OCI-M2 (cell line): Measurements from ENCODE around the gene LARP4.
"Not testable (repeated sequence)": the region's sequence is repeated elsewhere in the genome, so short reads cannot be mapped to it uniquely, and the experiment has no call there.

ENCODE experiments used
- DNase-seq: peaks from one replicate; lab custom pipeline; 2025; ENCODE audit not compliant: unreplicated experiment; lab: John Stamatoyannopoulos, UW

Gene LARP4

DNA sequence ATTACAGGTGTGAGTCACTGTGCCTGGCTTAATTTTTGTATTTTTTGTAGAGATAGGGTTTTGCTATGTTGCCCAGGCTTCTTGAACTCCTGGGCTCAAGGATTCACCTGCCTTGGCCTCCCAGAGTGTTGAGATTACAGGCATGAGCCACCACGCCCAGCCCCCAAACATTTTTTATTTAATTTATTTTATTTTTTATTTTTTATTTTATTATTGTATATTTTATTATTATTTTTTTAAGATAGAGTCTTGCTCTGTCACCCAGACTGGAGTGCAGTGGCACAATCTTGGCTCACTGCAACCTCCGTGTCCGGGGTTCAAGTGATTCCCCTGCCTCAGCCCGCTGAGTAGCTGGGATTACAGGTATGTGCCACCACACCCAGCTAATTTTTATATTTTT lies 121.1 kb downstream of the LARP4 start:
- DNase-seq = not testable (repeated sequence)

DNA sequence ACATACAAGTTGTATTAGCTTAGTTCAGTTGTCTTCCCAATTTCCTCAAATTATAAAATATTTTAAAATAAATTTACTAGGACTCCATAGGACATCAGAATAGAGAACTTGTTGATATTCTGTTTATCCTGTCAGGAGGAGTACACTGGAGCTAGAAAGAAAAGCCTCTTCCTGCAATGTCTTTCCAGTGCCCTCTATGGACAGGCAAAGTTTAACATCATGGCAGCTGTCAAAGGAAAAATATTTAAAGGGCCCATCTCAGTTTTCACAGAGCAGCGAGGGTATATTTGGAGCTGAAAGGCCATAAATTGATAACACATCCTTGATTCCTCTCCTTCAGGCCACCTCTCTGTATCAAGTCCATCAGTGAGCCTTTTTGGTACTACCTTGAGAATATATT lies 123.1 kb downstream of the LARP4 start:
- no peak for DNase-seq

GRCh38 chr12:50524621-50525020 lies 123.9 kb downstream of the LARP4 start:
- DNase-seq = no peak

DNA sequence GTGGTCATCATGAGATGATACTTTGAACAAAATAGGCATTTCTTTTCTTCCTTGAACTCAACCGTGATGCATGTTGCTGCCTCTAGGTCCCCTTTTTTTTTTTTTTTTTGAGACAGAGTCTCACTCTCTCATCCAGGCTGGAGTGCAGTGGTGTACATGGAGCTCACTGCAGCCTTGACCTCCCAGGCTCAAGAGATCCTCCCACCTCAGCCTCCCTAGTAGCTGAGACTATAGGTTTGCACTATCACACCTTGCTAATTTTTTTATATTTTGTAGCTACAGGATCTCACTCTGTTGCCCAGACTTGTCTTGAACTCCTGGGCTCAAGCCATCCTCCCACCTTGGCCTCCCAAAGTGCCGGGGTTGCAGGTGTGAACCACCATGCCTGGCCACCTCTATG lies 124.7 kb downstream of the LARP4 start:
- DNase-seq = no peak

DNA sequence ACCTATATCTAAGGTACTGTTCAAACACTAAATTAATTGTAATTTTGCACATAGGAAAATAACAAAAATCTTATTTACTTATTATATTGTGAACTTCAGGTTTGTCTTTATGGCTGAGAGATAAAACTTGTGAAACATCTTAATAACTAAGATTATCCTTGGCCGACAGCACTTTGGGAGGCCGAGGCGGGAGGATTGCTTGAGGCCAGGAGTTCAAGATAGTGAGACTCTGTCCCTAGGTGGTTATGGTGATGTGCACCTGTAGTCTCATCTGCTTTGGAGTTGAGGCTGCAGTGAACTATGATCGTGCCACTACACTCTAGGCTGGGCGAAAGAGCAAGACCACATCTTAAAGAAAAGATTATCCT lies 126.7 kb downstream of the LARP4 start:
- no peak for DNase-seq

DNA sequence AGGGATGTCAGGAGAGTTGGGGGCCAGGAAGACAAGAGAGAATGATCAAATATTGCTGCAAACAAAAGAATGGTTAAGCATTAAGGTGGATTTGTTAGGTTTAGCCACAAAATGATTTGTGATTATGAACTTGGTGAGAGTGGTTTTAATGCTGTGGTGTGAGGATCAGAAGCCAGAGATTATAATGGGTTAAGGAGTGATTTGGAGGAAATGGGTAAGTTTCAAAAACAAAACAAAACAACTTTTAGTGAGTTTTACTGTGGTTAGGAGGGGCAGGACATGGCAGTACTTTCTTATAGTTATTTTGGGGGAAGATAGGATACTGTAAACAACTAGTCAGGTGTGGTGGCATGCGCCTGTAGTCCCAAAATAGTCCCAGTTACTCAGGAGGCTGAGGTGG lies 128.1 kb downstream of the LARP4 start:
- DNase-seq = no peak

- no peak for DNase-seq
Observed at GRCh38 chr12:50529345-50529744, 128.7 kb downstream of the LARP4 start.
